KOPT-K1 (cell line): ENCODE results near the gene FOXP4.

Source experiments
- H3K27ac ChIP-seq: fragments of 200-600 bp; sonication (generic); 2 replicates; pipeline ENCODE4 v1.5.1; 2016; ENCODE audit warnings: antibody characterized with exemption, mild to moderate bottlenecking, low read depth, low read length; ENCODE audit not compliant: poor library complexity, severe bottlenecking
- H3K36me3 ChIP-seq: fragments of 200-600 bp; sonication (generic); 2 replicates; pipeline ENCODE4 v1.5.1; 2017; ENCODE audit warnings: antibody characterized with exemption, mild to moderate bottlenecking, low read length, moderate library complexity; ENCODE audit not compliant: insufficient read depth
- H3K9me3 ChIP-seq: fragments of 200-600 bp; sonication (generic); 2 replicates; pipeline ENCODE4 v1.5.1; 2017; ENCODE audit warnings: antibody characterized with exemption, low read length, mild to moderate bottlenecking; ENCODE audit not compliant: insufficient read depth, poor library complexity, severe bottlenecking

Gene FOXP4

DNA sequence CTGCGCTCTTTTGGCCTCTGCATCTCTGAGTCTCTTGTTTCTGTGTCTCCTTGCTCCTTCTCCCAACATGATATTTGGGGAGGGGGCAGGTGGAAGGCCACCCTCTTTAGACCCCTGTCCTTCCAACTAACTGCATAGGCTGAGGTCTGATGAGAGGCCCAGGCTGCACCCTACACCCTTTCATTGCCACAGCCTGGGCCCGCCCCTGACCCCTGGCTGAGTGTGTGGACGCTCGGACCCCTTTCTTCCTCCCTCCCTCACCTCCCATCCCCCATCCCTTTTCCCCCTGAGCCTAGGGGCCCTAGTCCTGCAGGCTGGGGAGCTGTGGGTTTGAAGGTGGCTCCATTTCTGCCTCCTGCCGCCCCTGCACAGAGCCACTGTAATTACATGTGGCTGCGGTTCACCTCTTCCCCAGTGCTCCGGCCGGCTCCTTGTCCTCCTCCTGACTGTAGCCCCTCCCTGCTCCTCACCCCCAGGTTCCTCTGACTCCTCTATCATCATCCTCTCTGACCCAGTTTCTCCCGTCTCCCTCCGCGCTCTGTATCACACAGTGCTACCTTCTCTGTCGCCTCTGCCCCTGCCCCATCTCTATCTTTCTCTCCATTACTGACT, 98.9 kb downstream of the FOXP4 start:
- H3K36me3 ChIP-seq: peaks cover 41% of the 10 kb centered on the region; the same call in 1 of the 2 replicates
- peak overlapping the region; percentile 16 for H3K27ac ChIP-seq
- H3K9me3 ChIP-seq: no peaks in the 10 kb centered on the region

DNA sequence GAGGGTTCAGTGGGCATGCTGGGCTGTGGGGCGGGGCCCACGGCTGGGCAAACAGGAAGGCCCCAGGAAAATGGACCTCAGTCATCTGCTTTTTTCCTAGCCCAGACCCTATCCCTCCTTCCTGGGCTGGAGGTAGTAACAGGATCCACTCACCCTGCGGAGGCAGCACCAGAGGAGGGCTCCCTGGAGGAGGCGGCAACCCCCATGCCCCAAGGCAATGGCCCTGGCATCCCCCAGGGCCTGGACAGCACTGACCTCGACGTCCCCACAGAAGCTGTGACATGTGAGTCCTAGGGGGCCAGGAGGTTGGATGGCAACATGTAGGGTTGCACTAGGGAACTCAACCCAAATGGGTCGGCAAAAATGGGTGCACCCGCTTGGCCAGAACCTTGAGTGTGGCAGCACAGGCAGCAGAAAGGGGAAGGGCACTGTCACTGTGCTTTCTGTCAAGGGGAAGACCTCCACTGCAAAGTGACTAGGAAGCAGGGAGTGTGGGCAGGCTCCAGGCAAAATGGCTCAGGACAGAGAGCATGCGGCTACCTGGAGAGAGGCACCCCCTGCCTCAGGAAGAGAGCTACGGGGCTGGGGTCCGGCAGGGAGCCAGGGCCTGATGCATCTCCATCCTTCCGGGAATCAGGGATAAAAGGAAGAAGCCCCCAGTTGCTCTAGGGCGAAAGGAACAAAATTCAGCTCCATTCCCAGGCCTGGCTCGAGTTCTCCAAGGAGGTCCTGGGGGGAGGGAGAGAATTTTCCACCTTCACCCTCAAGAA, 100.0 kb downstream of the FOXP4 start:
- H3K9me3 ChIP-seq: no peaks in the 10 kb centered on the region
- no peak overlapping the region for H3K27ac ChIP-seq
- H3K36me3 ChIP-seq: peaks cover 51% of the 10 kb centered on the region; the same call in 1 of the 2 replicates

DNA sequence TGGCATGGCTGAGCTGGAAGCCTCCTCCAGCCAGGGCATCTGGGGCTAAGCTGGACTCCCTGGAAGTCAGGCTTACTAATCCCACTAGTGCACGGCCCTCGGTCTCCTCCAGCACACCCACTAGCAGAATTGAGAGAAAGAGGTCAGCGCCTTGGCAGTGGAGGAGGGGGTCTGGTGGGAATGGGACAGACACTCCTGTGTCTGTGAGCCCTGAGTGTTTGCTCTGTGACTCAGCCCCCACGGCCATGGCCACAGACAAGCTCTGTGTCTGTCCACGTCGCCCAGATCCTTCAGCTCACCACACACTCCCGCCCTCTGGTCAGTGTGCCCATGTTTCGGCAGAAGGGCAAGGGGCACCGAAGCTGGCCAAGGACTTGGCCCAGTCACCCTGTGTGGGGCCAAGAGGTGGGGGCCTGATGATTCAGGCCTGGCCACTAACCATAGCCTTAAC, 100.9 kb downstream of the FOXP4 start:
- Histone ChIP-seq H3K9me3 (no peaks in the 10 kb centered on the region), H3K27ac (no peak overlapping the region), H3K36me3 (peaks cover 60% of the 10 kb centered on the region; the same call in 1 of the 2 replicates)

DNA sequence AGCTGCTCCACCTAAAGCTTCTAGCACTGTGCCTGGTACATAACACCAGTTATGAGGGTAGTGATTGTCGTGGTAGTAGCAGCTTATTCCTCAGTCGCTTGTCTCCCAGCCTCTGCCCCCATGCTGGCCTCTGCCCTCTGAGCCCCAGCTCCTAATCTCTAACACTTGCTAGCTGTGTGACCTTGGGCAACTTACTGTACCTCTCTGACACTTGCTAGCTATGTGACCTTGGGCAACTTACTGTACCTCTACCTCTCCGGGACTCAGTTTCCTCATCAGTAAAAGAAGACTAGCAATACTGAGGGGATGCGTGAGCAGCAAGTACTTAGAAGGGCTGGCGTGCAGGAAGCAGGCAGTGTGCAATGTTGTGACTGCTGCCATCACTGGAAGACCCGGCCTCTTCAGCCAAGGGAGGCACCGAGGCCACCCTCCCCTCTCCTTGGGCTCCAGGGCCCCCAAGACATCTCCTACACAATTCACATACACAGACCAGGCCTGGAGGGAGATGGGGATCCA, 101.9 kb downstream of the FOXP4 start:
- peaks cover 67% of the 10 kb centered on the region; the same call in 1 of the 2 replicates for H3K36me3 ChIP-seq
- H3K27ac ChIP-seq: no peak overlapping the region
- no peaks in the 10 kb centered on the region for H3K9me3 ChIP-seq

DNA sequence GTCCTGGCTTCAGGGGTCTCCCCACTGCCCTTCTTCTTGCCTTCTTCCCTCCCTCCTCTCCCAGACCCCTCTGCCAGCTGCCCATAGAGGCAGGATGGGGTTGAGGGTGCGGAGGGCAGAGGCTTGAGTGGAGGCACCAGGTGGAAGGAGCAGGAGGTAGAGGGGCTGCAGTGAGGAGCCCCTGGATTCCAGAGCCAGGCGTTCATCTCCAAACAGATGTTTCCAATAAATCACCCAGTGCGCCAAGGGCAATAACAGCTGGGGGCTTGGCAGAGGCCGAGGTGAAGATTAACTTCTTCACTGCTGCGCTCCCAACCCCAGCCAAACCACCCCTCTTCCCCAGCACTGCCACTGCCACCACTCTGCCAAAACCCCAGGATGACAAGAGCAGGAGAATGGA, 102.7 kb downstream of the FOXP4 start:
- Histone ChIP-seq H3K9me3 (no peaks in the 10 kb centered on the region), H3K36me3 (peaks cover 72% of the 10 kb centered on the region; the same call in 1 of the 2 replicates), H3K27ac (no peak overlapping the region)

GRCh38 chr6:41649596-41649995, 103.4 kb downstream of the FOXP4 start:
- peaks cover 72% of the 10 kb centered on the region; the same call in 1 of the 2 replicates for H3K36me3 ChIP-seq
- H3K9me3 ChIP-seq: no peaks in the 10 kb centered on the region

GRCh38 chr6:41650120-41650519, 103.9 kb downstream of the FOXP4 start:
- H3K9me3 ChIP-seq: no peaks in the 10 kb centered on the region
- no peak overlapping the region for H3K27ac ChIP-seq
- H3K36me3 ChIP-seq: peaks cover 72% of the 10 kb centered on the region; the same call in 1 of the 2 replicates

More at GRCh38 chr6:41649596-41649995, 103.4 kb downstream of the FOXP4 start:
- no peak overlapping the region for H3K27ac ChIP-seq

DNA sequence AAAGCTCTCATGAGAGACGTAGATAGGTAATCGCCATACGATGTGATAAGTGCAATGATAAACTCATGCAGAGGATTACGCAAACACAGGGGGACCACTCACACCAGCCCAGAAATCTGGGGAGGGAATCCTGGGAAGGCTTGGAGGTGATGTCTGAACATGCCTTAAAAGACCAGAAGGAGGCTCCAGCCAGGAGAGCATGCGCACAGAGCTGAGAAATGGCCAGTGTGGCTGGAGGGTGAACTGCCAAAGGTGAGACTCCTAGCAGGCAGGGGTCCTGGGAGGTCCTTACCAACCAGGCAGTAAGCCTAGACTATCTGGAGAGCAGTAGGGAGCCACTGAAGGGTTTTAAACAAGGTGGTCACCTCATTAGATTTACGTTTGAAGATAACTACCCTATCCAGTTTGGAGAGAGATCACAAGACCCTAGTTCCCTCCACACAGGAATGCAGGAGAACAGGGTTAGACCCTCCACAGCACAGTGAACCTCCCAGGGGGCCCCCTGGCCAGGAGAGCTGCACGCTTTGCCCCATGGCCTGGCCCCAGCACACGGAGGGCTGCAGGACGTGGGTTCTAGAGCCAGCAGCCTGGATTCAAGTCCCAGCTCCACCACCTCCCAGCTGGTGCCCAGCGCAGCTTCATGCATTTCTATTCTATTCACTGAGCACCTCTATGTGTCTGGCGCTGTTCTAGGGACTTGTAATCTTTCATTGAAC, 105.2 kb downstream of the FOXP4 start:
- Histone ChIP-seq H3K36me3 (peaks cover 60% of the 10 kb centered on the region; the same call in 1 of the 2 replicates), H3K9me3 (no peaks in the 10 kb centered on the region), H3K27ac (no peak overlapping the region)
